ENCODE results near the gene SUPT3H. TPM values are rescaled to one million over a fixed set of nuclear protein-coding genes. Genes with fewer than 3 reads are reported as not detected.

SUPT3H gene
- total RNA-seq, 1 donor, result 4.7 TPM

DNA sequence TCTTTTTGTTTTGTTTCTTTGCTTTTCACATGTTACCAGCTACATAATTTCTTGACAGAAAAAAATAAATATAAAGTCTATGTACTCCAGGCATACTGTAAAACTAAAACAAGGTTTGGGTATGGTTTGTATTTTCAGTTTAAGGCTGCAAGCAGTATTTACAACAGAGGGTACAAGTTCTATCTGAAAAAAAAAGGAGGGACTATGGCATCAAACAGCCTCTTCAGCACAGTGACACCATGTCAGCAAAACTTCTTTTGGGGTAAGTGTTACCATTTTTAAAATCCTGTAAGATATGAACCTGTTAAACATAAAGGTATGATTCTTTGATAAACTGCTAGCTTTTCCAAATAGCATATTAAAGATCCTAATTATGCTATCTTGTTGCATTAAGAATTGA lies 49.2 kb downstream of the SUPT3H start:
- DNase-seq (ENCODE audit: insufficient read length, low spot score, missing footprints), result no peak
- peaks cover 17% of the 10 kb centered on the region for H3K4me1 ChIP-seq (ENCODE audit: insufficient read depth, low read length)
- peak overlapping the region; percentile 82 for H3K27ac ChIP-seq (ENCODE audit: low read depth, low read length)
- peaks cover 44% of the 10 kb centered on the region for H3K79me2 ChIP-seq (ENCODE audit: insufficient read depth, low read length)
- peak overlapping the region; percentile 78 for H2AFZ ChIP-seq (ENCODE audit: low read length)
- H3K4me2 ChIP-seq (ENCODE audit: insufficient read depth, low read length), result peak overlapping the region; percentile 80
- no peaks in the 10 kb centered on the region for H3K36me3 ChIP-seq (ENCODE audit: insufficient read depth, low read length)
- TF ChIP-seq, protein P1, sequence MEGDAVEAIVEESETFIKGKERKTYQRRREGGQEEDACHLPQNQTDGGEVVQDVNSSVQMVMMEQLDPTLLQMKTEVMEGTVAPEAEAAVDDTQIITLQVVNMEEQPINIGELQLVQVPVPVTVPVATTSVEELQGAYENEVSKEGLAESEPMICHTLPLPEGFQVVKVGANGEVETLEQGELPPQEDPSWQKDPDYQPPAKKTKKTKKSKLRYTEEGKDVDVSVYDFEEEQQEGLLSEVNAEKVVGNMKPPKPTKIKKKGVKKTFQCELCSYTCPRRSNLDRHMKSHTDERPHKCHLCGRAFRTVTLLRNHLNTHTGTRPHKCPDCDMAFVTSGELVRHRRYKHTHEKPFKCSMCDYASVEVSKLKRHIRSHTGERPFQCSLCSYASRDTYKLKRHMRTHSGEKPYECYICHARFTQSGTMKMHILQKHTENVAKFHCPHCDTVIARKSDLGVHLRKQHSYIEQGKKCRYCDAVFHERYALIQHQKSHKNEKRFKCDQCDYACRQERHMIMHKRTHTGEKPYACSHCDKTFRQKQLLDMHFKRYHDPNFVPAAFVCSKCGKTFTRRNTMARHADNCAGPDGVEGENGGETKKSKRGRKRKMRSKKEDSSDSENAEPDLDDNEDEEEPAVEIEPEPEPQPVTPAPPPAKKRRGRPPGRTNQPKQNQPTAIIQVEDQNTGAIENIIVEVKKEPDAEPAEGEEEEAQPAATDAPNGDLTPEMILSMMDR (IDR thresholded peaks at IDR 0.05; ENCODE audit: extremely low read depth, low read depth, low read length), result no peak
- no peaks in the 10 kb centered on the region for H3K9me3 ChIP-seq (ENCODE audit: low read depth, low read length)
- no peaks in the 10 kb centered on the region for H4K20me1 ChIP-seq (ENCODE audit: insufficient read depth, low read length)
- peak overlapping the region; percentile 70 for H3K4me3 ChIP-seq (ENCODE audit: insufficient read depth, low read length)
- H3K27me3 ChIP-seq (ENCODE audit: insufficient read depth, low read length), result no peaks in the 10 kb centered on the region

DNA sequence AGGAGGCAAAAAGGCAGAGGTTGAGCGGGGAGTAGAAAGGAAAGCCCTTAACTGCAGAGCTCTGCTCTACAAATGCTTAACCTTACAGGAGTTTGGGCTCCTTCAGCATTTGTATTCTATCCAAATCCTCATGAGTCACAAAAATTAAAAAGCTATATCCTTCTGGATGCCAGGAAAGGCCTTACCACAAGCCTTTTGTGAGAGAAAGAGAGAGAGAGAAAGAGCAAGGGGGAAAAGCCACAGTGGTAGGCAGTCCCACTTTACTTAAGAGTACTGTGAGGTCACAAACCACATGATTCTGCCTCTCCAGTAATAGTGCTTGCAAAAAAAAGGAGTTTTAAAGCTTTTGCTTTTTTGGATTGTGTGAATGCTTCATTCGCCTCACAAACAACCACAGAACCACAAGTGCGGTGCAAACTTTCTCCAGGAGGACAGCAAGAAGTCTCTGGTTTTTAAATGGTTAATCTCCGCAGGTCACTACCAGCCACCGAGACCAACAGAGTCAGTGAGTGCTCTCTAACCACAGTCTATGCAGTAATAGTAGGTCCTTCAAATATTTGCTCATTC lies 49.7 kb downstream of the SUPT3H start, which contains the start of gene RUNX2:
TSS of gene RUNX2 (plus strand) at position 375 of the 567 bp plus-strand sequence. CDS start 397 bp downstream, outside the sequence.
- no peaks in the 10 kb centered on the region for H3K36me3 ChIP-seq (ENCODE audit: insufficient read depth, low read length)
- no peaks in the 10 kb centered on the region for H3K9me3 ChIP-seq (ENCODE audit: low read depth, low read length)
- TF ChIP-seq, protein P1 (IDR thresholded peaks at IDR 0.05; ENCODE audit: extremely low read depth, low read depth, low read length), result no peak
- peak within 1 kb of the TSS; percentile 78 for H2AFZ ChIP-seq (ENCODE audit: low read length)
- no peaks in the 10 kb centered on the region for H4K20me1 ChIP-seq (ENCODE audit: insufficient read depth, low read length)
- H3K4me3 ChIP-seq (ENCODE audit: insufficient read depth, low read length), result peak within 1 kb of the TSS; percentile 70
- H3K79me2 ChIP-seq (ENCODE audit: insufficient read depth, low read length), result peaks cover 39% of the 10 kb centered on the region
- H3K4me1 ChIP-seq (ENCODE audit: insufficient read depth, low read length), result peaks cover 18% of the 10 kb centered on the region
- H3K4me2 ChIP-seq (ENCODE audit: insufficient read depth, low read length), result peak within 1 kb of the TSS; percentile 80
- H3K27ac ChIP-seq (ENCODE audit: low read depth, low read length), result peak within 1 kb of the TSS; percentile 82
- DNase-seq (ENCODE audit: insufficient read length, low spot score, missing footprints), result no peak
- H3K27me3 ChIP-seq (ENCODE audit: insufficient read depth, low read length), result no peaks in the 10 kb centered on the region

DNA sequence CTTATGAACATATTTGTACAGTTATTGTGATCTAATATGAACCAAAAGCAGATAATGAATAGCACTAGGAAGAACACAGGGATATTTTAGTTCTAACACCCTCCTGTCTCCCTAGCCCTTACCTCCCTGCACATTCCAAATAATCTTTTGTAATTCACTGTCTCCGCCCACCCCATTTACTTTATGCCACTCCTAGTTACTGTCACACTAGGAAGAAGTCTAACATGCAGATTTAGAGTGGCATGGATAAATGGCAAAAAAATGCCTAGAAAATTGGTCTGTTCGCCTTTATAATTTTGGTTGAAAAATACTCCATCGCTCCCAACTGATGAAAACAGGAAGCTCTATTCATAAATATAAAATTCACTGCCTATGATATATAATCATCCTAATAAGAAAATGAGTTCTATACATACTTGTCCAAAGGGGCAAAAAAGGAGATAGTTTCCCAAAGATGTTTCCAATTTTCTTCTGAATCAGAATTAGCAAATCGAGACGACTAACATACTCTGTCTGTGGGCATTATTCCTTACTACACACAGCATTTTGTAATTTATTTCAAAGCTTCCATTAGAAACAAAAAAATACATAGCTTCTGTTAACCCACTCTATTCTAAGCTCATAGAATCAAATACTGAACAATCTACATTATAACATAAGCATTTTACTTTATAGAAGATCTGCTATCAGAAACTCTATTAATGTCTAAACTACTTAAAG lies 50.9 kb downstream of the SUPT3H start:
- TF ChIP-seq, protein P1 (IDR thresholded peaks at IDR 0.05; ENCODE audit: extremely low read depth, low read depth, low read length), result no peak
- no peaks in the 10 kb centered on the region for H4K20me1 ChIP-seq (ENCODE audit: insufficient read depth, low read length)
- H3K4me2 ChIP-seq (ENCODE audit: insufficient read depth, low read length), result peak overlapping the region; percentile 80

DNA sequence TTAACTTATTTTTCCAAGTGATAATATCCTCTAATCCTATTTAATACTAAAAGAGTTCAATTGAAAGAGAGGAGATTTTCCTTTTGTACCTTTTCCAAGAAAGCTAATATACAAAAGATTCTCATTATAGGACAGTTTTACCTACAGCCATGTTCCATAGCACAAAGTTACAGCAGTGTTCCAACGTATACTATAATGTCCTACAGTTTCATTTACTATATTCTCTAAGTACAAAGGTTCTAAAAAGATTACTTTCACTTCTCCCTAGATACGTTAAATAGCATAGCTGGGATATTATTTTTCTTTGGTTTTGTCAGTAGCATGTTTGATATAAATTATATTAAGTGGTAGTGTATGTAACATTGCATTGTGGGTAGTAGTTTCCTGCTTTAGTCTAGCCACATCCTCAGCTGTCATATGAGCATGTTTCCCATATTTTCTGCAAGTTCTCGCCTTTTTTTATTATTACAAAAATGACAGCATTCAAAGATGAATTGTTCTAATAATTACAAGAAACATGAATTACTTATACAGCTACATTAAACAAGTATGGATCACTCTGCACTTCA lies 54.0 kb downstream of the SUPT3H start:
- Histone ChIP-seq H3K4me3 (ENCODE audit: insufficient read depth, low read length) (peak overlapping the region; percentile 61), H3K27me3 (ENCODE audit: insufficient read depth, low read length) (no peaks in the 10 kb centered on the region), H3K4me2 (ENCODE audit: insufficient read depth, low read length) (peak overlapping the region; percentile 80), H3K4me1 (ENCODE audit: insufficient read depth, low read length) (peaks cover 14% of the 10 kb centered on the region), H3K9me3 (ENCODE audit: low read depth, low read length) (no peaks in the 10 kb centered on the region), H3K36me3 (ENCODE audit: insufficient read depth, low read length) (no peaks in the 10 kb centered on the region), H3K27ac (ENCODE audit: low read depth, low read length) (peak overlapping the region; percentile 82), H4K20me1 (ENCODE audit: insufficient read depth, low read length) (no peaks in the 10 kb centered on the region), H3K79me2 (ENCODE audit: insufficient read depth, low read length) (peaks cover 6% of the 10 kb centered on the region), H2AFZ (ENCODE audit: low read length) (peak overlapping the region; percentile 42)
- no peak for DNase-seq (ENCODE audit: insufficient read length, low spot score, missing footprints)
- TF ChIP-seq, protein P1 (IDR thresholded peaks at IDR 0.05; ENCODE audit: extremely low read depth, low read depth, low read length), result no peak

More for the DNA sequence above, 50.9 kb downstream of the SUPT3H start:
- H3K27me3 ChIP-seq (ENCODE audit: insufficient read depth, low read length), result no peaks in the 10 kb centered on the region
- DNase-seq (ENCODE audit: insufficient read length, low spot score, missing footprints), result no peak
- H3K27ac ChIP-seq (ENCODE audit: low read depth, low read length), result peak overlapping the region; percentile 82
- H2AFZ ChIP-seq (ENCODE audit: low read length), result peak overlapping the region; percentile 3
- no peak overlapping the region for H3K4me3 ChIP-seq (ENCODE audit: insufficient read depth, low read length)
- H3K36me3 ChIP-seq (ENCODE audit: insufficient read depth, low read length), result no peaks in the 10 kb centered on the region
- H3K9me3 ChIP-seq (ENCODE audit: low read depth, low read length), result no peaks in the 10 kb centered on the region
- H3K79me2 ChIP-seq (ENCODE audit: insufficient read depth, low read length), result peaks cover 31% of the 10 kb centered on the region
- peaks cover 18% of the 10 kb centered on the region for H3K4me1 ChIP-seq (ENCODE audit: insufficient read depth, low read length)

Measured in osteoblast (primary cell).